GM19463 (cell line): ENCODE measurements around the gene MICOS13.

Experiments used
- ATAC-seq: cut with Tn5 transposase; IDR thresholded peaks from one replicate; pipeline ENCODE4 v1.9.1; 2021; ENCODE audit warnings: mild to moderate bottlenecking, moderate library complexity; ENCODE audit not compliant: unreplicated experiment

The MICOS13 gene

GRCh38 chr19:5687360-5688198, 7.3 kb upstream of the MICOS13 start:
- no peak for ATAC-seq

DNA sequence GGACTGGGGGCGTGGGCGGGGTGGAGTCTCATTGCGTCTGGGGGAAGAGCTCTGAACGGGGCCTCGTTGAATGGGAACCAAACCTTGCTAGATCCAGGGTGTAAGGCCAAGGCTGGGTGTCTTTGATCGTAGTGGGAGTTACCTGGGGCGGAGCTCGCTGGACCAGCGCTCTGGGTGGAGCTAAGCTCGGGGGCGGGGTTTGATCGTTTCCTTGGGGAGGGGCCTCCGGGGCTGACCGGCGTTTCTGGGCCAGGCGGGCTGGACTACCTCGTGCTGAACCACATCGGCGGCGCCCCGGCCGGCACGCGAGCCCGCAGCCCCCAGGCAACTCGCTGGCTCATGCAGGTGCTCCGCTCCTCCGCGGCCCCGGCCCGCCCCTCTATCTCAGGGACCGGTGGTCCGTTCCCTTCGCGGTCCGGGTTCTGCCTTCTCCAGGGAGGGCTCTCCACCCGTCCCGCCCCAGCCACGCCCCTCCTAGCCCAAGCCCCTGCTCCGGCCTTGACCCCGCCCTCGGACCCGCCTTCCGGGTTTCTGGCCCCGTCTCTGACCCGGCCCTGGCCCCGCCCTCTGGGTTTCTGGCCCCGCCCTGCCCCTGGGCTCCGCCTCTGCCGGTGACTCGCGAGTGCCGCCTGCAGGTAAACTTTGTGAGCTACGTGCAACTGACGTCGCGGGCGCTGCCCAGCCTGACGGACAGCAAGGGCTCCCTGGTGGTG, 6.5 kb upstream of the MICOS13 start:
- peak; percentile 65 for ATAC-seq

DNA sequence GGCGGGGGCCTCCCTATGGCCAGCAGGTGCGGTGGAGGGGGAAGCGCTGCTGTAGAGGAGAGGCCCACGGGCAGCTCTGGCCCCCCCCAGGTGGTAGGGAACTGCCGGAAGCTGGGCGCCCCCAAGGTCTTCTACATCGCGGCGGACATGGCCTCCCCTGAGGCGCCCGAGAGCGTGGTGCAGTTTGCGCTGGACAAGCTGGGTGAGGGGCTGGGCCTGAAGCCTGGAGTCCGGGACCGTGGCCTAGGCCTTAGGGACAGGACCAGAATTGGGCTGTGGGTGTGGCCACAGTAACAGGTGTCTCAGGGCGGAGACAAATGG, 6.0 kb upstream of the MICOS13 start:
- no peak for ATAC-seq

DNA sequence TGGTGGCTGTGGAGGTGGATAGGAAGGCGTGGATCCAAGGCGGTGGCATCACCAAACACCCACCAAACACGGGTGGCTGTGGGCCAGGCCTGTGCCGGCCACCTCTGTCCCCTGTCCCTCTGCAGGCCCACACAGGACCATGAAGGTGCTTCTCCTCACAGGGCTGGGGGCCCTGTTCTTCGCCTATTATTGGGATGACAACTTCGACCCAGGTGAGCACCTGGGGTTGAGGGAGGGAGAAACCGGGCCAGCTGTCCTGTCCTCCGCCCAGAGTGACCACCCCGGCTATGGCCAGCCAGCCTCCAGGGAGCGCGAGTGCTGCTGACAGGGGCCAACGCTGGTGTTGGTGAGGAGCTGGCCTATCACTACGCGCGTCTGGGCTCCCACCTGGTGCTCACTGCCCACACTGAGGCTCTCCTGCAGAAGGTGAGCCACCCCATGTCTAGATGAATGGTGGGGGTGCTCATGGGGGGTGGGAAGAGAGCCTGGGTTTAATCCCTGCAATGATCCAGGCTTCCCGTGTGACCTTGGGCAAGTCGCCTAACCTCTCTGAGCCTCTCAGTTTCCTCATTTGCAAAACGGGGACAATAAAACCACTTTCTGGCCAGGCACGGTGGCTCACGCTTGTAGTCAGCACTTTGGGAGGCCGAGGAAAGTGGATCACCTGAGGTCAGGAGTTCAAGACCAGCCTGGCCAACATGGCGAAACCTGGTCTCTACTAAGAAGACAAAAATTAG, 4.5 kb upstream of the MICOS13 start:
- ATAC-seq = no peak

DNA sequence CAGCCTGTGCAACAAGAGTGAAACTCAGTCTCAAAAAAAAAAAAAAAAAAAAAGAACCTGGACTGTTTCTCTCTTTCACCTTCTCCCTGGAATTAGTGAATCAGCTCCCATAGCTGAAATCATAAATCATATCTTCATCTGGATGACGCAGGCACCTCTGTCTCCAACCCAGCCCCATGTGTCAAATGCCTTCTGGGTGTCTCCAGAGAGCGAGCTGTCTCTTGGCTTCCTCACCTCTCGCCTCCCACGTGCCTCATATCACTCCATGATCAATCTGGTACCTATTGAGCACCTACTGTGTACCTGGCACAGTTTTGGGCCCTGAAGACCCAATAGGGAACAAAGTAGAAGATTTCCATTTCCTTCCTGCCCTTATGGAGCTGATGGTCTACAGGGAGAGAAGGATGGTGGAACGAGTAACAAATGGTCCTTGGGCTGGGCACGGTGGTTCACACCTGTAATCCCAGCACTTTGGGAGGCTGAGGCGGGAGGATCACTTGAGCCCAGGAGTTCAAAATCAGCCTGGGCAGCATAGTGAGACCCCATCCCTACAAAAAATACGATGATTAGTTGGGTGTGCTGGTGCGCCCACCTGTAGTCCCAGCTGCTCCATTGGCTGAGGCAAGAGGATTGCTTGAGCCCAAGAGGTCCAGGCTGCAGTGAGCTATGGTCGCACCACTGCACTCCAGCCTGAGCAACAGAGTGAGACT, 3.0 kb upstream of the MICOS13 start:
- ATAC-seq = no peak

GRCh38 chr19:5682107-5682482, 1.8 kb upstream of the MICOS13 start:
- no peak for ATAC-seq

DNA sequence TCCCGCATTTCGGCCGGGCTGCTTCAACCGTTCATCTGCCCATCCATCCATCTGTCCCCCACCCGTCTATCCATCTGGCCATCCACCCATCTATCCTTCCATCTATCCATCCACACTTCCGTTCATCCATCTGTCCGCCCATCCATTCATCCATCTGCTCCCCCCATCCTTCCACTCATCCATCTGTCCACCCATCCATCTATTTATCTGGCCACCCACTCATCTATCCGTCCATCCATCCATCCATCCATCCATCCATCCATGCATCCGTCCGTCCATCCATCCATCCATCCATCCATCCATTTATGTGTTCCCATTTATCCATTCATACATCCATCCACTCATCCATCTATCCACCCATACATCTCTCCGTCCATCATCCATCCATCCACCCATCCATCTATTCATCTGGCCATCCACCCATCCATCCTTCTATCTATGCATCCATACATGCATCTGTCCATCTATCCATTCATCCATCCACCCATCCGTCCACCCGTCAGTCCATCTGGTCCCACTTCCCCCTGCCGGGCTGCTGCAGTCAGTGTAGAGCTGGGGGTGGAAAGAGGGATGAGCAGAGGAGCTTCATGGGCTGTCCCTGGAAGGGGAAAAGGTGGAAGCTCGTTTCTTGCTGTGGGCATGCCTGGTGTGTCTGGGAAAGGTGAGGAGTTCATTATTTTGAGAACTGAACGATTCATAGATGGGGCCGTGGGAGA, 1.2 kb upstream of the MICOS13 start:
- no peak for ATAC-seq

DNA sequence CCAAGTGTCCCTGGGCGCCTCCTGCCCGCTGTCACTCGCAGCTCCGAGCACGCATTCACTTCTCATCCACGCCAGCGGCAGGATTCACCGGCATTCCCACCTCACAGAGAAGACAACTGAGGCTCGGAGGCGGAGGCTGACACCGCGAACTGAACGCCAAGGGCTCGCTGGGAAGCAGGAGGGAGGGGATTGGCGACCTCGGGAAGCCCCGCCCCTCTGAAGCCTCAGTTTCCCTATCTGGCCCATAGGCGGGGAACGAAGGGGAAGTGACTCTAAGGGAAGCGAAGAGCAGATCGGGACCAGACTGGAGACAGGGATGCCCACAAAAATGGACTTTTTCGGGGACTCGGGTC, 256 bp downstream of the MICOS13 start:
- no peak for ATAC-seq

GRCh38 chr19:5679289-5680083, 830 bp downstream of the MICOS13 start:
- ATAC-seq = no peak

- ATAC-seq = no peak
Measured at GRCh38 chr19:5678071-5678718, 2.1 kb downstream of the MICOS13 start.

DNA sequence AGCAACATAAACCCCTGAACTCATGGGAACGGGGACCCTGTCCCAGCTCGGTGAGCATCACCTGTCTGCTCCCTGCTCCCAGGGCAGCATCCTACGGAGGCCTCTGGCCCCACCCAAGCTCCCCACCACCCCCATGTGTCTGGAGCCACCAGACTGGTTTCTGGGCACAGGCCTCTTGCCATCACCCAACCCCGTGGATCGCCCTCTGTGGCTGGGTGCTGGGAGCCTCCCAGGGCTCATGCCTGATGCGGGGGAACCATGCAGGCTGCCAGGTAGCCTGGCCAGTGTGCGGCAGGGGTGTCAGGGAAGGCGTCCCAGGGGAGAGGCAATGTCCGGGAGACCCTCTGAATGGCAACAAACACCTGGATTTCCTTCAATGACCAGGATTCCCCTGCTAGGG, 2.7 kb downstream of the MICOS13 start:
- ATAC-seq = no peak

DNA sequence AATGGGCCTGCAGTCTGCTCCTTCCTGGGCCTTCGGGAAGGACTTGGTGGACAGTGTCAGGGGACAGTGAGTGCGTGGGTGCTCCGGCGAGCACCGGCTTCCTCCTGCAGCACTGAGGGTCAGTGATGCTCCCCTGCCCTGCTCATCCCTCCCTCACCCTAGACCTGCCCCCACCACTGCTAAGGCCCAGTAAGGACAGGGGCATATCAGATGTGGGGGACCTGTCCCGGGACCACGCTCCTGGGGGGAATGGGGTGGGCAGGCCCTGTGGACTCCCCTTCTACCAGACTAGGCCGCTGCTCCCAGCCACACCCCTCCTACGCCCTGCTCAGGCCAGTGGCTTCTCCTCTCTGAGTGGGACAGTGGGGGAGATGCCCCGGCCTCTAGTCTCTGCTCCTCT, 3.2 kb downstream of the MICOS13 start:
- ATAC-seq = no peak

GRCh38 chr19:5676772-5677105, 3.6 kb downstream of the MICOS13 start:
- ATAC-seq = no peak

DNA sequence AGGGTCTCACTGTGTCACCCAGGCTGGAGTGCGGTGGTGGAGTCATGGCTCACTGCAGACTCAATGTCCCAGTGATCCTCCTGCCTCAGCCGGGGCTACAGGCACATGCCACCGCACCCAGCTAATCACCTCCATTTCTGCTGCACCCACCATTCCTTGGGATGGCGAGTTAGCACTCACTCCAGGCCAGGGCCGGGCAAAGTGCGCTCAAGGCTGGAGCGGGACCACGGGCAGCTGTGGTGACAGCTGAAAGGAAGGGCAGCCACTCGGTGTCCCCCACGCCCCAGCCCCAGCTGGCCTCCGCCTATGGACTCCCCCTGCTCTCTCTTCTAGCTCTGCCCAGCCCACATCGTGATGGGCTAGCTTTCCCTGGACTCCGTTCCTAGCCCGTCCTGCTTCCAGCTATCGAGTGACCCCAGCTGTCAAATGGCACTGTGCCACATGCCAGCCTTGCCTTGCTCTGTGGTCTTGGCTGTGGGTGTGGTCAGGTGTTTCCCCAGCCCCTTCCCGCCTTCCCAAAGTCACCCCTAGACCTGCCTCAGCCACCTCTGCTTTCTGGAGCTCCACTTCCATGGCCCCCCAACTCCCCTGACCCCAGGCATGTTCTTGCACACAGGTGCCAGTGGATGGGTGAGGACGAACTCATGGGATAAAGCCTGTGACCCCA, 4.1 kb downstream of the MICOS13 start:
- no peak for ATAC-seq

DNA sequence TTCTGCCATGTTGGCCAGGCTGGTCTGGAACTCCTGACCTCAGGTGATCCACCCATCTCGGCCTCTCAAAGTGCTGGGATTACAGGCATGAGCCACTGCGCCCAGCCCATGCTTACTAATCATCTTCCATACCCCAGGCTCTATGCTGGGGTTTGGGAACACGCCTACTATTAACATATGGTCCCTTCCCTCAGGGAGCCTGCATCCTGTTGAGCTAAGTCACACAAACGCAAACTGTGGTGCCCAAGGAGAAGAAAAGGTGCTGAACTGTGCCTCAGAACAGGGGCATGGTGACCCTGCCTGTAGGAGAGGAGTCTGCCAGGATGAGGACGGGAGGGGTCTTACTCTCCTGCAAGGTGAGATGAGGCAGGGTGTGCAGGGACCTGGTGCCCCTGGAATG, 5.6 kb downstream of the MICOS13 start:
- no peak for ATAC-seq

DNA sequence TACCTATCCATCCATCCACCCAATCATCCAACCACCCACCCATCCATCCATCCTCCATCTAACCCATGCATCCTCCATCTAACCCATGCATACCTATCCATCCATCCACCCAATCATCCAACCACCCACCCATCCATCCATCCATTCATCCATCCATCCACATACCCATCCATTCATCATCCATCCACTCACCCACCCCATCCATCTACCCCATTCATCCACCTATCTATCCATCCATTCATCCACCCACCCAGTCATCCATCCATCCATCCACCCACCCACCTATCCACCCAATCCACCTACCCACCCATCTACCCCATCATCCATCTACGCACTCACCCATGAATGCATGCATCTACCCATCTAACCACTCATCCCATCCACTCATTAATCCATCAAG, 6.6 kb downstream of the MICOS13 start:
- ATAC-seq = no peak

- ATAC-seq = no peak
Measured at GRCh38 chr19:5672708-5673459, 7.4 kb downstream of the MICOS13 start.

GRCh38 chr19:5671600-5671999, 8.7 kb downstream of the MICOS13 start:
- no peak for ATAC-seq
